Stomach (tissue), 4 donors: Measurements from ENCODE around the gene JAK2.

Experiments used
- CTCF ChIP-seq, 7 experiments: fragments of 450-650 bp in 4 of 7; fragments of 200-600 bp in 3 of 7; sonication (generic) in 3 of 7; IDR thresholded peaks; one replicate each; pipeline ENCODE4 v1.5.1; 2016 to 2019; ENCODE audit warnings: antibody characterized with exemption in 7 of 7, control low read depth in 2 of 7, mild to moderate bottlenecking in 1 of 7
- POLR2A ChIP-seq, 4 donors: fragments of 450-650 bp; IDR thresholded peaks; one replicate each; pipeline ENCODE4 v1.6.1; 2016; ENCODE audit warnings: antibody characterized with exemption in 4 of 4, control low read depth in 2 of 4, mild to moderate bottlenecking in 1 of 4, moderate library complexity in 1 of 4

DNA sequence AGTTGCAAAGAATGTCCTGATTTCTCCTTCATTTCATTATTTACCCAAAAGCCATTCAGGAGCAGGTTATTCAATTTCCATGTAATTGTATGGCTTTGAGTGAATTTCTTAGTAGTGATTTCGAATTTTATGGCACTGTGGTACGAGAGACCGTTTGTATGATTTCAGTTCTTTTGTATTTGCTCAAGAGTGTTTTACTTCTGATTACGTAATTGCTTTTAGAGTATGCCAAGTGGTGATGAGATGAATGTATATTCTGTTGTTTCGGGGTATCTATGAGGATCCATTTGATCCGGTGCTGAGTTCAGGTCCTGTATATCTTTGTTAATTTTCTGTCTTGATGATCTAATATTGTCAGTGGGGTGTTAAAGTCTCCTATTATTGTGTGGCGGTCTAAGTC, 159.1 kb downstream of the JAK2 start:
- TF ChIP-seq POLR2A (IDR thresholded peaks at IDR 0.05): no peak
- no peak for TF ChIP-seq CTCF (IDR thresholded peaks at IDR 0.05)
